Subcutaneous abdominal adipose tissue (tissue), 5 donors: ENCODE measurements around the gene NCKAP5.

Source experiments
- H3K27ac ChIP-seq: one replicate; pipeline ENCODE4 v1.7.0; 2013; ENCODE audit warnings: low read depth, mild to moderate bottlenecking, inconsistent platforms, low read length, moderate library complexity
- H3K27me3 ChIP-seq, 5 donors: one replicate each; pipeline ENCODE4 v1.7.0; 2013; ENCODE audit warnings: low read length in 5 of 5, inconsistent platforms in 1 of 5; ENCODE audit not compliant: control insufficient read depth in 5 of 5, insufficient read depth in 4 of 5
- H3K36me3 ChIP-seq, 5 donors: one replicate each; pipeline ENCODE4 v1.7.0; 2013; ENCODE audit warnings: low read length in 5 of 5; ENCODE audit not compliant: control insufficient read depth in 5 of 5, insufficient read depth in 5 of 5
- H3K4me1 ChIP-seq, 5 donors: one replicate each; pipeline ENCODE4 v1.7.0; 2013; ENCODE audit warnings: low read length in 5 of 5, mild to moderate bottlenecking in 3 of 5, moderate library complexity in 1 of 5; ENCODE audit not compliant: control insufficient read depth in 5 of 5, insufficient read depth in 5 of 5
- H3K4me3 ChIP-seq, 5 donors: one replicate each; pipeline ENCODE4 v1.7.0; 2013; ENCODE audit warnings: low read length in 5 of 5, low read depth in 1 of 5
- H3K9ac ChIP-seq, 5 donors: one replicate each; pipeline ENCODE4 v1.7.0; 2013; ENCODE audit warnings: low read length in 5 of 5, mild to moderate bottlenecking in 4 of 5, moderate library complexity in 3 of 5
- H3K9me3 ChIP-seq, 5 donors: one replicate each; pipeline ENCODE4 v1.7.0; 2013; ENCODE audit warnings: low read length in 5 of 5; ENCODE audit not compliant: control insufficient read depth in 5 of 5
- donor health status: healthy.
- donor health status: healthy.
- donor health status: healthy.
- donor health status: healthy.
- donor health status: healthy.

NCKAP5 gene

GRCh38 chr2:133513893-133514292, 54.4 kb downstream of the NCKAP5 start:
- Histone ChIP-seq H3K4me1 (no peaks in the 10 kb centered on the region), H3K9me3 (no peaks in the 10 kb centered on the region), H3K36me3 (no peaks in the 10 kb centered on the region), H3K27ac (no peak overlapping the region), H3K4me3 (no peak overlapping the region), H3K9ac (no peak overlapping the region), H3K27me3 (peaks cover 0 to 3% (median 0%) of the 10 kb centered on the region in 5 donors)

DNA sequence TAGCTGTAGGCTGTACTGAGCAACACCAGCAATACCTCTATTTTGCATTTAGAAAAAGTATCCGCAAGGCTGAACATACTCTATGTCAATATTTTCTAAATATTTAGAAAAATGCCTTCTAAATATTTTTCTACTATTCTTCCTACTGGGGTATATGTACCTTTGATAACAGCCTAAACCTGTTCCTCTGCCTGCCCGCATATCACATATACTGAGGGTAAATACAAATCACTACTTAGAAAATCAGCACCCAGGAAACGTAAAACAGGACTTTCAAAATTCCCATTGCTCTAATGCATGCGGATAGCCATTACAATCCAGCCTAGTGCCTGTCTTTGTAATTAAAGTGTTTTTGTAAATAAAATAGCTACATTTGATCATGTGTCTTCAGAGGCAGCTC, 56.1 kb downstream of the NCKAP5 start:
- peaks cover 0 to 3% (median 0%) of the 10 kb centered on the region in 5 donors for H3K27me3 ChIP-seq
- H3K27ac ChIP-seq: no peak overlapping the region
- no peak overlapping the region for H3K9ac ChIP-seq
- H3K4me1 ChIP-seq: peaks cover 0 to 1% (median 0%) of the 10 kb centered on the region in 5 donors
- no peaks in the 10 kb centered on the region for H3K9me3 ChIP-seq
- no peaks in the 10 kb centered on the region for H3K36me3 ChIP-seq
- no peak overlapping the region for H3K4me3 ChIP-seq

DNA sequence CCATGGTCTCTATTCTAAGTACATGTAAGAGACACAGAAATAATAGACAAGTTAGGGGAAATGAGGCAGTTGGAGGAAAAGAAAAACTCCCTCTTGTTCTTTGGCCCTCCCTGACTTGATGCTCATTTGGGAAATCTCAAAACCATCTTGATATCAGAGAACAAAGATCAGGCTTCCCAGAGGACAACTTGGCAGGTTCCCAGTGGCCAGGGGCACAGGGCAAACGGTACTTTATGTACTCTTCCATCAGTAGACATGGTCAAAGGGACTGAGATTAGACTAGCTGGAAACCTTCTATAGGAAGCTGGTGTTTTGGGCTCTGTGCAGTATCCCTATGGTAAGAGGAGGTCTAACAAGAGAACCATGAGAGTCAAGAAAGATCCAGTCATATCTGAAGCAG, 56.6 kb downstream of the NCKAP5 start:
- Histone ChIP-seq H3K4me1 (peaks cover 0 to 3% (median 0%) of the 10 kb centered on the region in 5 donors), H3K27ac (no peak overlapping the region), H3K4me3 (no peak overlapping the region), H3K9ac (no peak overlapping the region), H3K27me3 (peaks cover 0 to 3% (median 0%) of the 10 kb centered on the region in 5 donors), H3K36me3 (no peaks in the 10 kb centered on the region), H3K9me3 (no peaks in the 10 kb centered on the region)

GRCh38 chr2:133509777-133510176, 58.5 kb downstream of the NCKAP5 start:
- Histone ChIP-seq H3K9ac (no peak overlapping the region), H3K4me1 (peaks cover 0 to 8% (median under 1%) of the 10 kb centered on the region in 5 donors), H3K9me3 (no peaks in the 10 kb centered on the region), H3K4me3 (no peak overlapping the region), H3K36me3 (no peaks in the 10 kb centered on the region), H3K27me3 (peaks cover 0 to 3% (median 0%) of the 10 kb centered on the region in 5 donors), H3K27ac (no peak overlapping the region)

GRCh38 chr2:133508546-133509165, 59.6 kb downstream of the NCKAP5 start:
- H3K4me3 ChIP-seq: no peak overlapping the region

GRCh38 chr2:133506996-133507395, 61.3 kb downstream of the NCKAP5 start:
- Histone ChIP-seq H3K9me3 (no peaks in the 10 kb centered on the region), H3K27me3 (peaks cover 0 to 3% (median 0%) of the 10 kb centered on the region in 5 donors), H3K4me3 (no peak overlapping the region), H3K9ac (no peak overlapping the region), H3K27ac (no peak overlapping the region), H3K4me1 (peaks cover 0 to 9% (median 6%) of the 10 kb centered on the region in 5 donors), H3K36me3 (no peaks in the 10 kb centered on the region)

More at GRCh38 chr2:133508546-133509165, 59.6 kb downstream of the NCKAP5 start:
- no peak overlapping the region for H3K27ac ChIP-seq
- H3K9me3 ChIP-seq: no peaks in the 10 kb centered on the region
- peaks cover 0 to 9% (median 6%) of the 10 kb centered on the region in 5 donors for H3K4me1 ChIP-seq
- H3K27me3 ChIP-seq: peaks cover 0 to 3% (median 0%) of the 10 kb centered on the region in 5 donors
- H3K9ac ChIP-seq: no peak overlapping the region
- H3K36me3 ChIP-seq: no peaks in the 10 kb centered on the region

DNA sequence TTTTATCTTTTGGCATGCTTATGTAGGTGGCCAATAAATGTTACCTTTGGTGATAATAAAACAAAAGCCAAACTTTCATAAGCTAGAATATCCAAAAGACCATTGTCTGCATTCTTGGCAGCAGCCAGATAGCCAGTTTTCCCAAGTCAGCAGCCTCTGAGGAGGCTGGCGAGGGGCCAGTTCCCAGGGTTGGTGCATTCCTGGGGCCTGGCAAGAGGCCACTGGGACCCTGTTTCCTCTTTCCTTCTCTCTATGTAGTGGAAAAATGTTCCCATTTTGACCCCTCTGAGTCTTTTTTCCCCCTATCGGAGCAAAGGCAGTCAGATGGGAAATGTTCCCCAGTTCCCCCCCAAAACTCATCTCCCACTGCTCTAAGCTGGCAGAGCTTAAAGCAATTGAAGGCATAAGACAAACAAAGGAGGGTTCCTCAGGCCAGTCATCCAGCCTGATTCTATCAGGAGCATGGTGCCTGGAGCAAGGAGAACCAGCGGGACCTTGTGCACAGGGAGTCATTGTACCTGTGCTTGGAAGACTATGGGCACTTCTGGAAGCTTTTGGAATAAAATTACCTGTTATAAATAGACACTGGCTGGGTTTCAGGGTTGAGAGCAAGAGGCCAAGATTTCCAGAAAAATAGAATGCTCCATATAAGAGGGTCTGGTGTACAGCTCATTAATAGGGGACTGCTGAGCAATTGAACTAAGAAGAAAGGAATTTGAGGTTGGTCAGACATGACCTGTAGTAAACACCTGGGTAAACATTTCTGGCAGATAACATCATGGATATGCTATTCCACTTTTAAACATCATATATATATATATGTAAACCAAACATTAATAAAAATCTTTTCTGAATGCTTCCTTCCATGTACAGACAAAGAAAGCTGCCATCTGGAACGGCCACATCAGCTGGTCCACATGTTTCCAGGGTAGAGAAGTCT, 63.4 kb downstream of the NCKAP5 start:
- Histone ChIP-seq H3K9me3 (no peaks in the 10 kb centered on the region), H3K27ac (no peak overlapping the region)

DNA sequence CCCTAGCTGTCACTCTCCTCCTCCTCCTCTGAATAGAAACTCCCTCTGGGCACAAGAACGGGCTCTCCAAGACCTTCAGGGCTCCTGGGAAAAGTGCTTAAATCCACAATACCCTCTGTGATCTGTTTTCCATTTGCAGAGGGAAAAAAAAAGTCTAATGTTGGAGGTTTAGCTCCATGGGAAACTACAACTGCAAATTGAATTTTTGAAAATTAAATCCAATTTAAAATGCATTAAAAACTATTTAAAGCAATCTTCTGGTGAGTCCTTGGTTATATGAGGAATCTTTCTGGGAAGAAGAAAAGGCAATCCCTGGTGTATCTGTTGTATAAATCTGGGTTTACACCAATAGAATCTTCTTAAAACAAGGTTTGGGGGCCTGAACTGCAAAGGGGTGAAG, 64.3 kb downstream of the NCKAP5 start:
- H3K27me3 ChIP-seq: no peaks in the 10 kb centered on the region
- no peak overlapping the region for H3K27ac ChIP-seq
- no peak overlapping the region for H3K9ac ChIP-seq
- peaks cover 0 to 9% (median 6%) of the 10 kb centered on the region in 5 donors for H3K4me1 ChIP-seq
- H3K36me3 ChIP-seq: no peaks in the 10 kb centered on the region
- H3K4me3 ChIP-seq: no peak overlapping the region
- no peaks in the 10 kb centered on the region for H3K9me3 ChIP-seq

More for the DNA sequence above, 63.4 kb downstream of the NCKAP5 start:
- peaks cover 0 to 9% (median 6%) of the 10 kb centered on the region in 5 donors for H3K4me1 ChIP-seq
- no peak overlapping the region for H3K9ac ChIP-seq
- no peaks in the 10 kb centered on the region for H3K36me3 ChIP-seq
- no peaks in the 10 kb centered on the region for H3K27me3 ChIP-seq
- no peak overlapping the region for H3K4me3 ChIP-seq

DNA sequence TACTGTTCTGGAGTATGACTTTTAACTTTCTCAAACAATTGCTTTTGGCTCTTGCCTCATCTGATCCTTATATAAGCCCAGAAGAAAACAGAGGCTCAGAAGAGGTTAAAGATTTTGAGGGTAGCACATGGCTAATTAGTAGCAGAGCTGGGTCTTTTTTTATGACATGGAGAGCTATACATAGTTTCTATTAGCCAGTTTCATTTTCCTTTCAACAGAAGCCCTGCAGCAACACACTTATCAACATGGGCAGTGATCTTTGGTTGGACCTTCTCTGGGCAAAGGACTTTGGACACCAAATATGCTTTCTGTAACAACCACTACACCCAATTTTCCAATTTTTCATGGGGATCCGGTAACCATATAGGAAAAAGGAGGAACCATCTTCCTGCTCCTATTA, 64.9 kb downstream of the NCKAP5 start:
- Histone ChIP-seq H3K36me3 (no peaks in the 10 kb centered on the region), H3K27ac (no peak overlapping the region), H3K27me3 (no peaks in the 10 kb centered on the region), H3K4me1 (peaks cover 0 to 9% (median 6%) of the 10 kb centered on the region in 5 donors), H3K4me3 (no peak overlapping the region), H3K9ac (no peak overlapping the region), H3K9me3 (no peaks in the 10 kb centered on the region)

- no peaks in the 10 kb centered on the region for H3K27me3 ChIP-seq
- no peak overlapping the region for H3K9ac ChIP-seq
- H3K9me3 ChIP-seq: no peaks in the 10 kb centered on the region
- no peak overlapping the region for H3K4me3 ChIP-seq
- H3K27ac ChIP-seq: no peak overlapping the region
- peaks cover 0 to 9% (median 6%) of the 10 kb centered on the region in 5 donors for H3K4me1 ChIP-seq
- H3K36me3 ChIP-seq: no peaks in the 10 kb centered on the region
Measured at GRCh38 chr2:133502678-133503077, 65.6 kb downstream of the NCKAP5 start.
